NCI-H510A (cell line): ENCODE measurements around the gene CYP26B1.

Source experiments
- DNase-seq: peaks from one replicate; lab custom pipeline; 2025; lab: John Stamatoyannopoulos, UW

The CYP26B1 gene

GRCh38 chr2:72082021-72082601 is 65.6 kb downstream of the CYP26B1 start:
- no peak for DNase-seq

- DNase-seq, result no peak
These were observed 66.2 kb downstream of the CYP26B1 start for GRCh38 chr2:72081451-72081850.

- no peak for DNase-seq
These were observed 67.1 kb downstream of the CYP26B1 start for GRCh38 chr2:72080286-72081145.
